Right cardiac atrium (tissue), 5 donors: Measurements from ENCODE around the gene SLC1A5. TPM values are rescaled to one million over a fixed set of nuclear protein-coding genes. Genes with fewer than 3 reads are reported as not detected.

Source experiments
- ATAC-seq, 2 donors: fragments of 200-7000 bp; cut with Tn5 transposase; one replicate each; pipeline versions ENCODE4 v1.8.0 to v1.9.1; 2020; ENCODE audit warnings: moderate library complexity in 2 of 2, mild to moderate bottlenecking in 1 of 2
- DNase-seq, 3 donors: peaks; one replicate each; pipeline ENCODE4 v3.0.0-alpha.2; 2020
- H3K27ac ChIP-seq: one replicate; pipeline ENCODE4 v1.5.1; 2013; ENCODE audit warnings: mild to moderate bottlenecking, low read length, control low read depth, moderate library complexity
- H3K27me3 ChIP-seq: one replicate; pipeline ENCODE4 v1.6.1; 2013; ENCODE audit not compliant: control insufficient read depth, insufficient read depth
- H3K4me1 ChIP-seq: one replicate; pipeline ENCODE4 v1.6.1; 2013; ENCODE audit warnings: low read length; ENCODE audit not compliant: control insufficient read depth, insufficient read depth
- H3K4me3 ChIP-seq: one replicate; pipeline ENCODE4 v1.5.1; 2013; ENCODE audit warnings: low read length, control low read depth
- H3K9me3 ChIP-seq: one replicate; pipeline ENCODE4 v1.6.1; 2013; ENCODE audit warnings: low read length; ENCODE audit not compliant: control insufficient read depth
- WGBS: extraction: QIAGEN DNeasy Blood & Tissue Kit; methylation state at CpG from one replicate; pipeline ENCODE4 v1.1.7; 2013; 5-methylcytosine and 5-hydroxymethylcytosine counted together
- intact Hi-C, 4 donors: fragments of 100-400 bp; cut with DNase I; formaldehyde crosslinking; loops; one replicate each; pipeline versions ENCODE4 v1.11.0 to v1.14.0; 2022 to 2023
- polyA plus RNA-seq: library from polyadenylated mRNA; stranded (reverse); fragments of 200-250 nt; gene quantifications from one replicate; pipeline ENCODE4 v1.2.3, GENCODE V29; 2013
- total RNA-seq, 4 donors: library from RNA; stranded (reverse); fragmentation: NEBNext Ultra II Directional; extraction: Animal tissue kit (Norgen Biotek cat#: 25700); gene quantifications; one replicate each; pipeline ENCODE4 v1.2.1, GENCODE V29; 2021
- donor health status: healthy with polysubstance abuse.
- donor health status: DM: no; HTN: yes; CAD: no.
- donor health status: DM: no; HTN: no; CAD: no.
- donor health status: DM: no; HTN: yes; CAD: no; lungs with severe emphysema.
- donor health status: DM: yes; HTN: yes; CAD: no.

SLC1A5 gene
- total and polyA plus RNA-seq, 5 donors: 15.9 to 45.6 (median 21.9) TPM

- intact Hi-C loops: no loop called here
- H3K9me3 ChIP-seq: no peaks in the 10 kb centered on the region
- H3K27me3 ChIP-seq: no peaks in the 10 kb centered on the region
- H3K4me1 ChIP-seq: no peaks in the 10 kb centered on the region
- no peak overlapping the region for H3K4me3 ChIP-seq
- 93% methylated on average over 9 of the region's 9 CpGs for WGBS
- ATAC-seq (no peak), DNase-seq (peak in 2 of 3 donors; percentile 24 to 40)
- no peak overlapping the region for H3K27ac ChIP-seq
These were observed 58.2 kb downstream of the SLC1A5 start for GRCh38 chr19:46730187-46730586.

DNA sequence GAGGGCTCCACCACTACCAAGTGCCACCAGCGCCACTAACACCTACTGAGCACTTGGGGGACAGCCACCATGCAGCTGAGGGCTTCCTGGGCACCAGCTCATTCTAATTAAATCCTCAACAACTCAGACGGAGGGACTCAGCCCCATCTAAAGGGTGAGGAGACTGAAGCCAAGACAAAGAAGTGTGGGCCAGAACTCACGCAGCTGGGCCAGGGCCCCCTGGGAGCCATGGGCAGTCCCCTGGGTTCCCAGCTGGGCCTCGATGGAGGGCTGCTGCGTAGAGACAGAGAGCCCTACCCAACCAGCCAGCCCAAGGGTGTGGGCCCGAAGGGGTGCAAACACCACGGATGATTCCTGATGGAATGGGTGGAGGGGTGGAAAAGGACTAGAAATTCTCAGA is 58.7 kb downstream of the SLC1A5 start:
- Histone ChIP-seq H3K27me3 (no peaks in the 10 kb centered on the region), H3K4me1 (no peaks in the 10 kb centered on the region), H3K4me3 (no peak overlapping the region), H3K9me3 (no peaks in the 10 kb centered on the region), H3K27ac (no peak overlapping the region)
- DNase-seq: peak in 2 of 3 donors; percentile 28 to 35
- ATAC-seq: no peak
- intact Hi-C loops: no loop called here
- WGBS: 85% methylated on average over 7 of the region's 7 CpGs

GRCh38 chr19:46728693-46729339 is 59.6 kb downstream of the SLC1A5 start:
- Histone ChIP-seq H3K4me1 (no peaks in the 10 kb centered on the region), H3K9me3 (no peaks in the 10 kb centered on the region), H3K27ac (peak overlapping the region; percentile 3), H3K4me3 (no peak overlapping the region), H3K27me3 (no peaks in the 10 kb centered on the region)
- intact Hi-C loops: no loop called here
- WGBS: 35% methylated on average over 20 of the region's 20 CpGs
- peak; percentile 77 to 93 (median 91) for DNase-seq
- peak; percentile 74 to 80 for ATAC-seq

DNA sequence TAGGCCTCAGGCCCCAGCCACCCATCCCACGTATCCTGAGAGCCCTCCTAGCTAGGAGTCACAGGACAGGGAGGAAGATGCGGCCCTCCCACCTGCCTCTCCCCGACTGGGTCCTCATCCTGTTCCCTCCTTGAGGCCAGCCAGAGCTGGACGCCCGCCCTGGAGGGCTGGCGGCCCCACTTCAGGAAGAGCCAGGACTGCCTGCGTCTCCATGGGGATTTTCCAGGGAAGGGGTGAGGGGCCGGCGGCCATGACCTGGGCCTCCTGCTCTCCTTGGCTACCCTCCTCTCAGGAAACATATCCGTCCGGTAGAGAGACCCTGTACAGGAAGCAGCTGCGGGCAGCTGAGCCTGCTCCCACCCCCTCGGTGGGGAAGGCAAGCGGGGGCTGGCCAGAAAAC is 60.2 kb downstream of the SLC1A5 start:
- Histone ChIP-seq H3K9me3 (no peaks in the 10 kb centered on the region), H3K27ac (peak overlapping the region; percentile 3), H3K27me3 (no peaks in the 10 kb centered on the region), H3K4me1 (no peaks in the 10 kb centered on the region), H3K4me3 (no peak overlapping the region)
- peak; percentile 50 to 69 for ATAC-seq
- intact Hi-C loops: no loop called here
- 63% methylated on average over 14 of the region's 14 CpGs for WGBS
- peak in 2 of 3 donors; percentile 82 to 85 for DNase-seq

DNA sequence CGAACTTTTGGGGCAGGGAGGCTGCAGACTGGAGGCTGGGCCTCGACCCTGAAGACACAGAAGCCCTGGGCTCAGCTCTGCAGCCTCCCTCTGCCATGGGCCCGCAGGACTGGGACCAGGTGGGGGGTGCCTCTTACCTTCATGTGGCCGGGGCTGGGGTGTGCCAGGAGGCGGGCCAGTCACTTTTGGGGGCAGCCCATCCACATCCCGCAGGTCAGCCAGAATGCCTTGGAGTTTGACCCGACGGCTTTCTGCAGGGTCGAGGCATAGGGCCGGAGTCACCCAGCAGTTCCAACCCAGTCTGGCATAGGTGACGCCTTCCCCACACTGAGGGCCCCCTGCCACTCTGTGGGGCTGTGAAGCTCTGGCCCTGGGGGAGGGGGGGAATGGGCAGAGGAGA is 60.6 kb downstream of the SLC1A5 start:
- H3K4me1 ChIP-seq: no peaks in the 10 kb centered on the region
- H3K27me3 ChIP-seq: no peaks in the 10 kb centered on the region
- DNase-seq (peak in 2 of 3 donors; percentile 40 to 61), ATAC-seq (no peak)
- H3K27ac ChIP-seq: peak overlapping the region; percentile 28
- 69% methylated on average over 11 of the region's 11 CpGs for WGBS
- no peaks in the 10 kb centered on the region for H3K9me3 ChIP-seq
- no peak overlapping the region for H3K4me3 ChIP-seq
- intact Hi-C loops: no loop called here

DNA sequence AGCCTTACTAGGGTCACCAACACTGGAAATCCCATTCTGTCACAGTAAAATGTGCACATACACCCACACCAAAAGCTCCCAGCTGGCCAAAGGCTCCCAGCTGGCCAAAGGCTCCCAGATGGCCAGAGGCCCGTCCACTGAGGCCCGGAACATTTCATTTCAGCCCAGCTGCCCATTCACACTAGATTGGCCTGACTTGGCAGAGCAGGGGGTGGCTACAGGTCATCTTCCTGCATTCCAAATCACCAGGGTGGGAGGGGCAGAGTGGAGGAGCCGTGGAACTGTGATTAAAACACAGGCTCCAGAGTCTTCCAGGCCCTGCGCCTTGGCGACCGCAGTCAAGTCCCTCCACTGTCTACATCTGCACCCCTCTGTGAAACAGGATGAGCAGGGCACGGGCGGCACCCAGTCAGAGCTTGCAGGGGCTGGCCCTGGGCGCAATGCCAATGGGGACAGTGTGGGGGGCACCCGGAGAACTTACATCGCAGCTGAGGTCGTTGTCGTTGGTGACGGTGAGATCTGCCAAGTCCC is 61.4 kb downstream of the SLC1A5 start:
- Histone ChIP-seq H3K27ac (no peak overlapping the region), H3K27me3 (no peaks in the 10 kb centered on the region), H3K4me3 (no peak overlapping the region), H3K9me3 (no peaks in the 10 kb centered on the region), H3K4me1 (no peaks in the 10 kb centered on the region)
- WGBS: 51% methylated on average over 14 of the region's 14 CpGs
- intact Hi-C loops: no loop called here
- ATAC-seq: no peak
- DNase-seq: peak in 2 of 3 donors; percentile 48 to 66

- ATAC-seq (no peak), DNase-seq (peak in 1 of 3 donors; percentile 57)
- Histone ChIP-seq H3K27ac (no peak overlapping the region), H3K4me3 (no peak overlapping the region), H3K27me3 (no peaks in the 10 kb centered on the region), H3K9me3 (no peaks in the 10 kb centered on the region), H3K4me1 (no peaks in the 10 kb centered on the region)
- 79% methylated on average over 10 of the region's 10 CpGs for WGBS
- intact Hi-C loops: no loop called here
These were observed 61.8 kb downstream of the SLC1A5 start for GRCh38 chr19:46726551-46726950.

GRCh38 chr19:46725859-46726393 is 62.5 kb downstream of the SLC1A5 start:
- intact Hi-C loops: no loop called here
- H3K4me1 ChIP-seq: no peaks in the 10 kb centered on the region
- ATAC-seq (no peak), DNase-seq (peak in 1 of 3 donors; percentile 16)
- H3K4me3 ChIP-seq: no peak overlapping the region
- H3K27me3 ChIP-seq: no peaks in the 10 kb centered on the region
- no peaks in the 10 kb centered on the region for H3K9me3 ChIP-seq
- 63% methylated on average over 9 of the region's 9 CpGs for WGBS
- no peak overlapping the region for H3K27ac ChIP-seq

DNA sequence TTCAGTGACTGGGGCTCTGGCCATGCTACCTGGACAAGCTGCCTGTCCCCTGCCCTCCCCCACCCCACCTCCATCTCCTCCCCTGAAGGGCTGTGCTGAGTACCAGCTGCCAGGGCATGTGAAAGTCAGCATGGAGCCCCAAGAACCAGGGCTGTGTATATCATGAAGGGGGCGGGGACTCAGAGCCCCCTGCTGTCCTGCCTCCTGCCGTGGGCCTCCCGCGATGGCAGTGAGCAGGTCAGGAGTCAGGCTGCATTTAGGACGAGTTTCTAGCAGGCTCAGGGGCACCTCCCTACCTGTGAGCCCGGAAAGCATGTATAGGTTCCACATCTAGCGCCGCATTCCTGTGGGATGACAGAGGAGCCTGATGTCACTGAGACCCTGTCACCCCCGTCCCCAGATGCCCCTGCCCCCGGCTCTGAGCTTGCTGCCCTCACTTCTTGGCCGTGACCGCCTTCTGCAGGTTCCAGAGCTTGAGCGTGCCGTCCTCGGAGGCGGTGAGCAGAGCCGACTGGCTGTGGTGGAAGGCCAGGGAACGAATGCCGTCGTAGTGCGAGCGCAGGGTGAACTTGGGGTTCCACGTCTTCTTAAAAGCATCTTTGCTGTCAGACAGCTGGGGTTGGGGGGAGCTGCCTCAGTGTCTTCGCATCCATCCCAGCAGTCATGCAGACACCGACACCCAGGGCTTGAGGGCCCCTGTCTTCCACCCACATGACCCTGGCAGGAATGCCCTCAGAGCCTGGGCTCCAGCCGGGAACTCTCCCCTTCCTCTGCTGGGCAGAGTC is 63.2 kb downstream of the SLC1A5 start:
- DNase-seq (peak in 2 of 3 donors; percentile 37 to 43), ATAC-seq (no peak)

More for the DNA sequence above, 63.2 kb downstream of the SLC1A5 start:
- intact Hi-C loops: no loop called here
- Histone ChIP-seq H3K9me3 (no peaks in the 10 kb centered on the region), H3K4me1 (no peaks in the 10 kb centered on the region), H3K27ac (no peak overlapping the region), H3K27me3 (no peaks in the 10 kb centered on the region), H3K4me3 (no peak overlapping the region)
- WGBS: 87% methylated on average over 26 of the region's 26 CpGs
